ENCODE measurements around the gene SLFN14. TPM values are rescaled to one million over a fixed set of nuclear protein-coding genes. Genes with fewer than 3 reads are reported as not detected.
A peak's percentile ranks its signal among the peaks of the same experiment; 100 is the strongest.
"Not testable (repeated sequence)": the region's sequence is repeated elsewhere in the genome, so short reads cannot be mapped to it uniquely, and the experiment has no call there.

The SLFN14 gene
- total and polyA plus RNA-seq, 2 experiments from 2014 or later = not detected

DNA sequence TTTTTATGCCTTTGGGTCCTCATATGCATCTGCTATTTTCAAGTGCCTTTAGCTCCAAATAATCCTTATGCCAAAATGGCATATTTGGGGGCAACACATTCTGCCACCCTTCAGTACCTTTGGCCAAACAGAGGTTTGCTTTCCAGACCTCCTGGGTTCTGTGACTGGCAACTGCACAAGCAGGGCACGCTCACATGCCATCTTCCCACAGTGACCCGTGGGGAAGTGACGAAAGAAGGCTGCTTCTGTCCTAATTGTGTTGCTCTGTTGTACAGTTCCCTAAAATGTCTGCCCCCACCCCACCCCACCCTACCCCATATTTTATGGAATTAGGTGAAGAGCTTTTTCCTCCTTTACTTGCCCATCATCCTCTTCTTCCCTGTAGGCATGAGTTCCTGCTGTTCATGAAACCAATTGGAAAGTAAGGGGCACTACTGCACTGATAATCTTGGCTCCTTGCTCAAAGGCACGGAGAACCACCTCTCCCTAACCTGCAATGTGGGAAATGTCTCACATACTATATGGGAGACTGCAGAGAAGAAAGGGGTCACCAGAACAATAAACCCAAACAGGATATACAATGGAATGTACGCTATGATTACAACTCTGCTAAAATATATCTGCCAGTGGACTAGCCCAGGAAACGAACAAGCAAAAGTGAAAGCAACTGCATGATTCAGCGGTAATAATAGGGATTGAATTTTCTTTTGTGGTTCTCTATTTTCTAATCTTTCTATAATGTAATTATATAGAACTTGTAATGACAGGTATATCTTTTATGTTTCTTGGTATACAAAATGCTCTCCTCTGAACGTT lies 19.8 kb downstream of the SLFN14 start:
- H3F3A ChIP-seq (ENCODE audit: insufficient read depth) = peaks cover 5% of the 10 kb centered on the region; the same call in 1 of the 2 replicates
- no peaks in the 10 kb centered on the region for H3K9me3 ChIP-seq (ENCODE audit: low read depth)
- H3K9me2 ChIP-seq (ENCODE audit: insufficient read depth) = no peaks in the 10 kb centered on the region
- TF ChIP-seq EZH2 (IDR thresholded peaks at IDR 0.05; ENCODE audit: insufficient read depth, poor library complexity, severe bottlenecking) (no peak), EZH2phosphoT487 (IDR thresholded peaks at IDR 0.05; ENCODE audit: insufficient read depth, low read depth) (no peak)
- DNase-seq = peak; percentile 20
- no peaks in the 10 kb centered on the region for H4K20me1 ChIP-seq (ENCODE audit: insufficient read depth)
- H3K27me3 ChIP-seq (replicated peaks; ENCODE audit: insufficient read depth) = no peaks in the 10 kb centered on the region; the same call in 1 of the 2 replicates
- no peaks in the 10 kb centered on the region for H3K36me3 ChIP-seq (ENCODE audit: low read depth)
- 56 to 59% methylated on average over 8 of the region's 8 CpGs for WGBS, 2 experiments (ENCODE audit: low coverage in 1 of 2, low lambda C conversion rate in 2 of 2, missing lambda C conversion rate in 2 of 2)
- in situ Hi-C loops (cut with MboI) = no loop called here
- H3K4me2 ChIP-seq (ENCODE audit: unreplicated experiment) = no peak overlapping the region
- no peak overlapping the region for H3K27ac ChIP-seq
- H3K79me2 ChIP-seq (ENCODE audit: insufficient read depth) = no peaks in the 10 kb centered on the region
- no peak overlapping the region for H3K9ac ChIP-seq
- H2AFZ ChIP-seq = peak overlapping the region; percentile 65
- no peaks in the 10 kb centered on the region for H3K4me1 ChIP-seq (ENCODE audit: insufficient read depth)
- H3K4me3 ChIP-seq = no peak overlapping the region

DNA sequence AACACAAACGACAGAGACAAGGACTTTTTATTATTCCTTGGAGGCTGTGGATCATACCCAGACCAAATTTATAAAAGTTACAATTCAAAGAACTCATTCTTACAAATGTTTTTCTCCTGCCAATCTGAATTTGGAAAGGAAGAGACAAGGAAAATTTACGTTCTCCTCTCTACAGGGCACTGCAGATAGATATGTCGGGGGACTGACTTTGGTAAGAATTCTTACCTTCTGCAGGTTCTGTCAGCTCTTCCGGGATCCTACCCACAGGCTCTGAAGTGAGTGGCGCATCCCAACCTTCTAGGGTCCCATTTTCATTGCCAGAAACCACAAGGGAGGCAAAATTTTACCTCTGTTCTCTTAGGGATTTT lies 21.0 kb downstream of the SLFN14 start:
- peak overlapping the region; percentile 53 for H3K4me2 ChIP-seq (ENCODE audit: unreplicated experiment)
- in situ Hi-C loops (cut with MboI) = loop anchor here (5.0 kb wide), 2 partner anchors 227 to 372 kb away; no protein-coding TSS in a partner anchor

DNA sequence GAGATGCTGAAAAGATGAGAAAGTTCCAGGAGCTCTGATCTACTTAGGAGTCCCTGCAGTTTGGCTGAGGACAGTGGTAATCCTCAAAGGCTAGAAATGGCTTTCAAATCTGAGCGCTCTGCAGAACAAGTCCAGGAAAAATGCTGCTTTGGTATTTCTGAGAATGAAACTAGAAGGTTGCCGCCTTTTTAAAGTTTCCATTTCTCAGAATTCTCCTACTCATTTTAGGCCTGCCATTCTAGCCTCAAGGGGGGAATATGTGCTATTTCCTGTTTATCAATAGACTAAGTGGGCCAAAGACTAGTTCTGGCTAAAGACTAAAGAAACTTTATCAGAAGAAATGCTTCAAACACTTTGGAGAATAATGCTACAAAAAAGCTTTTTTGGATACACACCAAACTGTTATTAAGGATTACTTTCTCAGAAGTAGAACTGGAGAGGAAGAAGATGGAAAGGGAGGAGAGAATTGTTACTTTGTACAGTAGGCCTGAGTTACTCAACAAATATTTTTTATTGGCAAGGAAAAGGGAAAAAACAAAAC lies 22.9 kb downstream of the SLFN14 start, which contains the start of gene SLFN12L:
TSS of gene SLFN12L (minus strand) at position 78 of the 541 bp plus-strand sequence. CDS start 15,314 bp downstream, outside the sequence.
- no peaks in the 10 kb centered on the region for H3K9me3 ChIP-seq (ENCODE audit: low read depth)
- 77 to 79% methylated on average over 2 of the region's 2 CpGs for WGBS, 2 experiments (ENCODE audit: low coverage in 1 of 2, low lambda C conversion rate in 2 of 2, missing lambda C conversion rate in 2 of 2)
- no peak within 1 kb of the TSS for H3K27ac ChIP-seq
- no peaks in the 10 kb centered on the region for H3K27me3 ChIP-seq (replicated peaks; ENCODE audit: insufficient read depth)
- no peak for DNase-seq
- peak within 1 kb of the TSS; percentile 27 for H2AFZ ChIP-seq
- H4K20me1 ChIP-seq (ENCODE audit: insufficient read depth) = no peaks in the 10 kb centered on the region
- H3K4me3 ChIP-seq = no peak within 1 kb of the TSS
- no peaks in the 10 kb centered on the region for H3K36me3 ChIP-seq (ENCODE audit: low read depth)
- in situ Hi-C loops (cut with MboI) = loop anchor here (5.0 kb wide), 2 partner anchors 225 to 370 kb away; no protein-coding TSS in a partner anchor
- no peaks in the 10 kb centered on the region for H3K79me2 ChIP-seq (ENCODE audit: insufficient read depth)
- H3K4me2 ChIP-seq (ENCODE audit: unreplicated experiment) = no peak within 1 kb of the TSS
- no peak within 1 kb of the TSS for H3K9ac ChIP-seq
- no peak for TF ChIP-seq EZH2 (IDR thresholded peaks at IDR 0.05; ENCODE audit: insufficient read depth, poor library complexity, severe bottlenecking)
- no peaks in the 10 kb centered on the region for H3K4me1 ChIP-seq (ENCODE audit: insufficient read depth)
- no peaks in the 10 kb centered on the region for H3K9me2 ChIP-seq (ENCODE audit: insufficient read depth)
- peaks cover 5% of the 10 kb centered on the region; the same call in 1 of the 2 replicates for H3F3A ChIP-seq (ENCODE audit: insufficient read depth)

More for the DNA sequence above, 21.0 kb downstream of the SLFN14 start:
- Histone ChIP-seq H3K4me3 (peak overlapping the region; percentile 40), H3K9me3 (ENCODE audit: low read depth) (no peaks in the 10 kb centered on the region), H3K4me1 (ENCODE audit: insufficient read depth) (no peaks in the 10 kb centered on the region), H3K27me3 (replicated peaks; ENCODE audit: insufficient read depth) (no peaks in the 10 kb centered on the region), H3K79me2 (ENCODE audit: insufficient read depth) (no peaks in the 10 kb centered on the region), H3F3A (ENCODE audit: insufficient read depth) (peaks cover 5% of the 10 kb centered on the region; the same call in 1 of the 2 replicates), H3K36me3 (ENCODE audit: low read depth) (no peaks in the 10 kb centered on the region), H4K20me1 (ENCODE audit: insufficient read depth) (no peaks in the 10 kb centered on the region), H3K9me2 (ENCODE audit: insufficient read depth) (no peaks in the 10 kb centered on the region), H3K27ac (no peak overlapping the region), H2AFZ (peak overlapping the region; percentile 69), H3K9ac (0 out of 2 replicates have a peak overlapping the region, but pooled peaks have one; percentile 6)
- DNase-seq = no peak
- 32 to 35% methylated on average over 5 of the region's 5 CpGs for WGBS, 2 experiments (ENCODE audit: low coverage in 1 of 2, low lambda C conversion rate in 2 of 2, missing lambda C conversion rate in 2 of 2)
- TF ChIP-seq EZH2 (IDR thresholded peaks at IDR 0.05; ENCODE audit: insufficient read depth, poor library complexity, severe bottlenecking) (no peak), EZH2phosphoT487 (IDR thresholded peaks at IDR 0.05; ENCODE audit: insufficient read depth, low read depth) (no peak)

DNA sequence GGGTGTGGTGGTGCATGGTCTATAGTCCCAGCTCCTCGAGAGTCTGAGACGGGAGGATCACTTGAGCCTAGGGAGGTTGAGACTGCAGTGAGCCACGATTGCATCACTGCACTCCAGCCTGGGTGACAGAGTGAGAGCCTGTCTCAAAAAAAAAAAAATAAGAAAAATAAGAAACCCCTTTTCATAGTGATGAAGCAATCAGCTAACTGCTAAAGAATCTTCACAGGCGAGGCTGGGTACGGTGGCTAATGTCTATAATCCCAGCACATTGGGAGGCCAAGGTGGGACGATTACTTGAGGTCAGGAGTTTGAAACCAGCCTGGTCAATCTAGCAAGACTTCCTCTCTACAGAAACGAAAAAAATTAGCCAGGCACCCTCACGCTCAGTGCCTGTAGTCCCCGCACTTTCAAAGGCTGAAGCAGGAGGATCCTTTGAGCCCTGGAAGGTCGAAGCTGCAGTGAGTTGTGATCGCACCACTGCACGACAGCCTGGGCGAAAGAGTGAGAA lies 23.9 kb downstream of the SLFN14 start:
- in situ Hi-C loops (cut with MboI) = loop anchor here (5.0 kb wide), 2 partner anchors 224 to 369 kb away; no protein-coding TSS in a partner anchor
- Histone ChIP-seq H3K4me3 (no peak overlapping the region), H3K4me1 (ENCODE audit: insufficient read depth) (no peaks in the 10 kb centered on the region), H3K4me2 (ENCODE audit: unreplicated experiment) (no peak overlapping the region), H3K9ac (no peak overlapping the region), H2AFZ (no peak overlapping the region), H3K9me3 (ENCODE audit: low read depth) (no peaks in the 10 kb centered on the region), H3K36me3 (ENCODE audit: low read depth) (no peaks in the 10 kb centered on the region), H4K20me1 (ENCODE audit: insufficient read depth) (no peaks in the 10 kb centered on the region), H3K9me2 (ENCODE audit: insufficient read depth) (no peaks in the 10 kb centered on the region), H3K27me3 (replicated peaks; ENCODE audit: insufficient read depth) (no peaks in the 10 kb centered on the region), H3F3A (ENCODE audit: insufficient read depth) (peaks cover 5% of the 10 kb centered on the region; the same call in 1 of the 2 replicates), H3K79me2 (ENCODE audit: insufficient read depth) (no peaks in the 10 kb centered on the region), H3K27ac (no peak overlapping the region)
- no peak for DNase-seq
- TF ChIP-seq EZH2phosphoT487 (IDR thresholded peaks at IDR 0.05; ENCODE audit: insufficient read depth, low read depth) (no peak), EZH2 (IDR thresholded peaks at IDR 0.05; ENCODE audit: insufficient read depth, poor library complexity, severe bottlenecking) (no peak)
- WGBS, 2 experiments (ENCODE audit: low coverage in 1 of 2, low lambda C conversion rate in 2 of 2, missing lambda C conversion rate in 2 of 2) = 78 to 87% methylated on average over 13 of the region's 13 CpGs

DNA sequence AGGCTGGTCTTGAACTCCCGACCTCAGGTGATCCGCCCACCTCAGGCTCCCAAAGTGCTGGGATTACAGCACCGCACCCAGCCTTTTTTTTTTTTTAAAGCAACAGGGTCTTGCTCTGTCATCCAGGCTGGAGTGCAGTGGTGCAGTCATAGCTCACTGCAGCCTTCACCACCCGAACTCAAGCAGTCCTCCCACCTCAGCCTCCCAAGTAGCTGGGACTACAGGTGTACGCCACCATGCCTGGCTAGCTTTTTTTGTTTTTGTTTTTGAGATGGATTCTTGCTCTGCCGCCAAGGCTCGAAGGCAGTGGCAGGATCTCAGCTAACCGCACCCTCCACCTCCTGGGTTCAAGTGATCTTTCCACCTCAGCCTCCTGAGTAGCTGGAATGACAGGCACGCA lies 25.2 kb downstream of the SLFN14 start:
- H2AFZ ChIP-seq; DNase-seq; H3K4me1 ChIP-seq (ENCODE audit: insufficient read depth); H4K20me1 ChIP-seq (ENCODE audit: insufficient read depth); H3K79me2 ChIP-seq (ENCODE audit: insufficient read depth); H3K4me3 ChIP-seq; H3K27me3 ChIP-seq (replicated peaks; ENCODE audit: insufficient read depth); H3F3A ChIP-seq (ENCODE audit: insufficient read depth); H3K27ac ChIP-seq; H3K4me2 ChIP-seq (ENCODE audit: unreplicated experiment); H3K9me2 ChIP-seq (ENCODE audit: insufficient read depth); H3K36me3 ChIP-seq (ENCODE audit: low read depth); H3K9ac ChIP-seq; H3K9me3 ChIP-seq (ENCODE audit: low read depth): not testable (repeated sequence)
- 87 to 90% methylated on average over 6 to 9 of the region's 9 CpGs for WGBS, 2 experiments (ENCODE audit: low coverage in 1 of 2, low lambda C conversion rate in 2 of 2, missing lambda C conversion rate in 2 of 2)
- in situ Hi-C loops (cut with MboI) = loop anchor here (5.0 kb wide), 2 partner anchors 223 to 368 kb away; no protein-coding TSS in a partner anchor
